Measurements from ENCODE around the gene PIK3C2G.
"Not testable (repeated sequence)": the region's sequence is repeated elsewhere in the genome, so short reads cannot be mapped to it uniquely, and the experiment has no call there.

The PIK3C2G gene

DNA sequence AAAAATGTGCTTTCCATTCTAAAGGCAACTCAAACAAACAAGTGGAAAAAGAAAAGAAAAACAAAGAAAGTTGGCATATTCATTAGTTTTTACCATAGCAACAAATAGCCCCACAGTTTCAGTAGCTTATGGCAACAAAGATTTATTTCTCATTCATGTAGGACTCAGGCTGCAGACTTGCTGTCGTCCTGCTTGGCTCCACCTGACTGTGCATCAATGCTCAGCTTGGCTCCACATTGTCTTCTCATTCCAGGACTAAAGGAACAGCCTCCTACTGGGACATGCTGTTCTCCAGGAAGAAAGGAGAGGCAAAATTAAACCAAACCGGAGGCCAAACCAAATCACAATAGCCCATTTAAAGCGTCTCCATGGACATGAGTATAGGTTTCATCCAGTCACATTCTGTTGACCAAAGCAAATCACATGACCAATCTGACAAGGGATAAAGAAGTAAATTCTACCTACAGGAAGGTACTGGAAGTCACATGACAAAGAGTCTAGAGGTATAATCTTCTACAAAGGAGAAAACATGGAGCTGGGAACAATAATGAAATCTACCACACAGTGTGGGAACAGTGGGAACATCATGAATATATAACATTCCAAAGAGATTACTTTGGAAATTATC lies 222.5 kb downstream of the PIK3C2G start:
- DNase-seq, result no peak

- no peak for DNase-seq
Measured at GRCh38 chr12:18486036-18486435, 224.7 kb downstream of the PIK3C2G start.

DNA sequence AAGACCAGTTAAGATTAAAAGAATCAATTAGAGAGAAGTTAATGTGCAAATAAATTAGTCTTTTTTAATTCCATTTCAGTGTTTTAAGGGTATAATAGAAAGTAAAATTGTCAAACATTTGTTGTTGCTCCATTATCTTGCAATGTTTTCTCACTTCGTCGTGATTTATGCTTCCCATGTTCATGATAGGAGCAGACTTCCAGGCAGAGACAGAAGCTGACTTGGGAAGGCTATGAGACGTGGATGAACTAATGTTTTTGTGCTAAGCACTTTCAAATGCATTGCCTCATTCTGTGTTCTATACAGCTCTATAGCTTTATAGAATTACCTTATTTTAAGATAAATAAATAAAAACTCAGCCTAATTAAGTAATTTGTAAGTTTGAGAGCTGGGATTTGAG lies 226.2 kb downstream of the PIK3C2G start:
- no peak for DNase-seq

- no peak for DNase-seq
Measured at GRCh38 chr12:18492372-18493025, 231.2 kb downstream of the PIK3C2G start.

GRCh38 chr12:18496156-18496555 lies 234.8 kb downstream of the PIK3C2G start:
- no peak for DNase-seq

DNA sequence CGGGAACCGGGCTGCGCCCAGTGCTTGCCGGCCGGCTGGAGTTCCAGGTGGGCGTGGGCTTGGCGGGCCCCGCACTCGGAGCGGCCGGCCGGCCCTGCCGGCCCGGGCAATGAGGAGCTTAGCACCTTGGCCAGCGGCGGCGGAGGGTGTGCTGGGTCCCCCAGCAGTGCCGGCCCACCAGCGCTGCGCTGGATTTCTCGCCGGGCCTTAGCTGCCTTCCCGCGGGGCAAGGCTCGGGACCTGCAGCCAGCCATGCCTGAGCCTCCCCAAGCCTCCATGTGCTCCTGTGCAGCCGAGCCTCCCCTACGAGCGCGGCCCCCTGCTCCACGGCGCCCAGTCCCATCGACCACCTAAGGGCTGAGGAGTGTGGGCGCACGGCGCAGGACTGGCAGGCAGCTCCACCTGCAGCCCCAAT lies 238.8 kb downstream of the PIK3C2G start:
- not testable (repeated sequence) for DNase-seq

GRCh38 chr12:18500736-18501135 lies 239.4 kb downstream of the PIK3C2G start:
- DNase-seq, result not testable (repeated sequence)

DNA sequence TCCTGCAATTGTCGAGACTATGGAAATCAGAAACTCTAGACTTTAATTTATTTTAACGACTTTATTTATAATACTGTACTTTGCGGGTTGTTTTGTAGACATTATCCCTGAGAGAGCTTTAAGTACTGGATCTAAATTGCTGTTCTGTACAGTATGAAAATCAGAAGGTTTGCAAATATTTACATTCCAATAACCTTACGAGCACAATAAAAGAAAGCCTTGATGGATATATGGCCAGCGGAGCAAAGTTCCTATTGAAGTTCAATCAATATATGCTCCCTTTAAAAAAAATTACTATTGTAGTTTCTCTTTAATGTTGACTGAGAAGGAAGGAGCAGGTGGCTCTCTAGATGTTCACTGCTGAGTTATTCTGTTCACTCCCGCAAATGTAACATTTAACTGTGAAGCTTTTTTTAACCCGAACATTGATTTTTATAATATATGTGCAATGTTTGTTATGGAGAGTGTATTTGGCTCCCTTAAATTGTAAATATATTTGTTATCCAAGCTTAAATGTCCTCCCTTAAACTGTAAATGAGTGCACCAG lies 241.2 kb downstream of the PIK3C2G start:
- DNase-seq, result no peak

- DNase-seq, result no peak
Measured at GRCh38 chr12:18521461-18521860, 260.1 kb downstream of the PIK3C2G start.

GRCh38 chr12:18522806-18523205 lies 261.5 kb downstream of the PIK3C2G start:
- DNase-seq, result no peak

GRCh38 chr12:18542497-18542896 lies 281.2 kb downstream of the PIK3C2G start:
- not testable (repeated sequence) for DNase-seq

DNA sequence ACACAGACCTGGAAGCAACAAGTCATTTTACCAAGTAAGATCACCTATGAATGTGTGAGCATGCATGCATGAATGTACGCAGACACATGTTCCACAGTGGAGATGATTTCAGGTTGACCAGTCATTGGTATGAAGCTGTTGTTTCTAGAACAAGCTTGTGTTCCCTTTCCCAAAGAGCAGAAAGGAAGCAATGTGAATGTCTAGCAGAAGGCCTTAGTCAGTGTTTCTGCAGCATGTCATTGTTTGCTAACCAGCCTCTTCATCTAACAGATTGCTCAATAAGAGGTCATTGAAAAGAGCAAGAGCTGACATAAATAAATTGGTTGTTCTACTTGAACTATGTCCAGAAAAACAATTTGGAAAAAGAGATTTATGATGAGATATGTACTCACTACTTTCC lies 285.1 kb downstream of the PIK3C2G start:
- DNase-seq, result no peak

DNA sequence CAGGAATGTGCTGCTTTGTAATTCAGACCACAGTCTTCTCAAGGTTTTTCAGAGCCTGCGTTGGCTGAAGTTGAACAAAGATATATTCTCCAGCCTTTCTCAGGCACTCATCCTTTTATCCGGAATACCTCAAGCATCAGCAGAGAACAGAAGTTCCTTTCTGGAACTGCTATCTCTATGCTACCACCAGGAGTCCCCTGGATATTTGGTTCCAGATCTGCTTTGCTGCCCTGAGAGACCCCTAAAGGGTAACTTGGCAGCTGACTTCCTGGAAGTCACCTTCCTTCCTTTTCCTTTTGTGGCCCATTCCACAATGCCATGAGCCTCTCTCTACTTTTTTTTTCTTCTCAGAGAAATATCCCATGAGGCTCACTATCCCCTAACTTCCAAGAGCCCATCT lies 288.3 kb downstream of the PIK3C2G start:
- DNase-seq, result no peak

DNA sequence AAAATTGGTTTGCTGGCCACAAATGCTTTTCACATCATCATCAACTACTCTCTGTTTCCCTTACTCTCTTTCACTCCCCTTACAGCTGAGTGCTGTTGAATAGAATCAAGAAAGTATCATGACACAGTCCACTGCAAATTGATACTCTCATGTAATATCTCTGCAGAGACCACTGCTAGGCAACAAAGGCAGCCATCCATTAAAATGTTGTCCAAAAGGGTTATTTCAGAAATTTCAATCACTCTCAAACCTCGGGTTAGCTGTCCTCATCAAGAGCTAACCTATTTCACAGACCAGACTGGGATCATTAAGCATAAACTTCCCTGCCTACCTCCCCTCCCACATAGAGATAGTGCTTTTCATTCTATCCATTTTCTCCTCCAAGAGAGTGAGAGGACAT lies 289.8 kb downstream of the PIK3C2G start:
- no peak for DNase-seq

- DNase-seq, result no peak
Measured at GRCh38 chr12:18551701-18552100, 290.4 kb downstream of the PIK3C2G start.

- no peak for DNase-seq
Measured at GRCh38 chr12:18552829-18553228, 291.5 kb downstream of the PIK3C2G start.

GRCh38 chr12:18556161-18556560 lies 294.8 kb downstream of the PIK3C2G start:
- no peak for DNase-seq

GRCh38 chr12:18559242-18559641 lies 297.9 kb downstream of the PIK3C2G start:
- no peak for DNase-seq

DNA sequence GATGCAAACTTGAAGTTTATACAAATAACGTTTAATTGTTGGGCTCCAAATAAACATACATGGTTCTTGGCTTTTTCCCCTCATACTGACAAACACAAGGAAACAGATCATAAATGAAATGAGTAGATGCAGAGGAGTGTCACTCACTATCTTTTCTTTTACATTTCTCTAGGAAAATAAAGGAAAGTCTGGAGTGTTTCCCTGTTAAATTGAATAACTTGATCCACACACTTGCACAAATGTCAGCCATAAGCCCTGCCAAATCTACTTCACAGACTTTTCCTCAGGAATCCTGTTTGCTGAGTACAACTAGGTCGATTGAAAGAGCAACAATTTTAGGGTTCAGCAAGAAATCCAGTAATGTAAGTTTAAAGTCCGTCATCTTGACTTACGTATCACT lies 301.2 kb downstream of the PIK3C2G start:
- no peak for DNase-seq

DNA sequence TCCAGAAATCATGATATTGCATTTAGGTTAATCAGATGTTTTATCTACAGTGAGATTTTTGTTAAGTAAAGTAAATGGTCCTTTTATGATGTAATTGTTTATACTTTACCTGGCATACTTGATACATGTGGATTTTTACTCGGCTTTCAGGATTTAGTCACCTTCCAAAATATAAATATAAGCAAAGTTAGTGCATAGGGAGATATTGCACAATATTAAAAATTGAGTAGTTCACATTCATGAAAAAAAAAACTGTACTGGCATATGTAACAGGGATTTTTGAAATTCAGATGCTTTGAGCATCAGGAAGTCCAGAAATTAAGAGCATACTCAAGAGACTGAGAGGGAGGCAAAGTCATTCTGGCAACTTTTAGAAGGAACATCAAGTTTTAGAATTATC lies 303.0 kb downstream of the PIK3C2G start:
- no peak for DNase-seq

GRCh38 chr12:18567787-18568186 lies 306.5 kb downstream of the PIK3C2G start:
- no peak for DNase-seq

DNA sequence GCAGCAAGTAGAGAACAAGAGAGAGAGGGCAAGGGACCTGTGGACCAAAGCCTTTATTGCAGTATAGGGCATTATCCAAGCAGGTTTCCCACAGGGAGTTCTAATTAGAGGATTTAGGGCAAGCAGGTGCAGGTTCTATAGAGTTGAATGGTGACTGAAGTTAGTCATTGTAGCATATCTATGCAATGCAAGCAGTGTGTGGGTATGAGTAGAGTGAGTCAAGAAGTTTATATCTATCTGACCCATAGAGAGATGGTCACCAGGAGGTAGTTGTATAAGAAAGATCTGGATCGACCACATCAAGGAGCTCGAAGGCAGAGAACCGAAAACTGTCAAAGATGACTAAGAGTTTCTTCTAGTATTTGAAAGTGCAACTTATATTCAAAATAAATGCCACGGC lies 309.2 kb downstream of the PIK3C2G start:
- no peak for DNase-seq

GRCh38 chr12:18576104-18576626 lies 314.8 kb downstream of the PIK3C2G start:
- DNase-seq, result no peak

DNA sequence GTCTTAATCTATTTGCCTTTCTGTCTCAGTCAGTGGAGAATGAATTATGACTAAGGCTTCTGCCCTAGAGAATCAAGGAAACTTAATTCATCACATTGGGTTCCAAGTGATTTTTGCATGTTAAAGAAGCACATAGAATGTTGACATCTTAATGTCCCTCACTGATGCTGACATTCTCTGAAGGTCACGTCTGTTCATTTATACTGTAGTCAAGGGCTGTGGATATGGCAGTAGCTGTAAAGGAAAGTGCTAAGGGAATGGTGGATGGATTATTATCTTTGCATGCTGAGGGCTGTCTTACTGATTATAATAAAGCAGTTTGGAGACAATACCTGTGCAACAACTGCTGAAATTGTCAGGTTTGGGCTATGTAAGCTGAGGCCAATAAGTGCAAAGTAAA lies 315.3 kb downstream of the PIK3C2G start:
- no peak for DNase-seq
